Activated CD4-positive, alpha-beta memory T cell treated with anti-CD3 and anti-CD28 coated beads, Interleukin-2, amount 10 ng/mL, durations not matched to agents 7 days and 5 days (primary cell): ENCODE measurements around the gene MMP15. TPM values are rescaled to one million over a fixed set of nuclear protein-coding genes. Genes with fewer than 3 reads are reported as not detected.

Experiments used
- CTCF ChIA-PET: fragments of 350-600 bp; sonication (Branson Sonifier 250); formaldehyde crosslinking; loops from one replicate; lab custom pipeline; 2021; ENCODE audit warnings: antibody characterized with exemption, inconsistent platforms; lab: Charles Lee
- POLR2A ChIA-PET: fragments of 350-600 bp; sonication (Branson Sonifier 250); formaldehyde crosslinking; loops from one replicate; lab custom pipeline; 2021; ENCODE audit warnings: antibody characterized with exemption; lab: Charles Lee
- DNase-seq: peaks from one replicate; pipeline ENCODE4 v3.0.0-alpha.2; 2020
- H3K27ac Mint-ChIP-seq: one replicate; pipeline ENCODE4 v1.8.0; 2021; ENCODE audit warnings: mild to moderate bottlenecking, mixed read lengths
- H3K27me3 Mint-ChIP-seq: one replicate; pipeline ENCODE4 v1.8.0; 2021; ENCODE audit warnings: mixed read lengths
- H3K36me3 Mint-ChIP-seq: one replicate; pipeline ENCODE4 v1.8.0; 2021; ENCODE audit warnings: low read depth, mixed read lengths
- H3K4me1 Mint-ChIP-seq: one replicate; pipeline ENCODE4 v1.8.0; 2021; ENCODE audit warnings: mixed read lengths
- H3K4me3 Mint-ChIP-seq: one replicate; pipeline ENCODE4 v1.8.0; 2021; ENCODE audit warnings: mild to moderate bottlenecking, mixed read lengths
- H3K9me3 Mint-ChIP-seq: one replicate; pipeline ENCODE4 v1.8.0; 2021; ENCODE audit warnings: mixed read lengths
- total RNA-seq, 2 experiments: library from RNA; stranded (reverse); gene quantifications; one replicate each; pipeline ENCODE4 v1.2.3, GENCODE V29; 2021

Gene MMP15
- total RNA-seq, 2 experiments from 2014 or later, result 0.68 to 1.1 TPM

DNA sequence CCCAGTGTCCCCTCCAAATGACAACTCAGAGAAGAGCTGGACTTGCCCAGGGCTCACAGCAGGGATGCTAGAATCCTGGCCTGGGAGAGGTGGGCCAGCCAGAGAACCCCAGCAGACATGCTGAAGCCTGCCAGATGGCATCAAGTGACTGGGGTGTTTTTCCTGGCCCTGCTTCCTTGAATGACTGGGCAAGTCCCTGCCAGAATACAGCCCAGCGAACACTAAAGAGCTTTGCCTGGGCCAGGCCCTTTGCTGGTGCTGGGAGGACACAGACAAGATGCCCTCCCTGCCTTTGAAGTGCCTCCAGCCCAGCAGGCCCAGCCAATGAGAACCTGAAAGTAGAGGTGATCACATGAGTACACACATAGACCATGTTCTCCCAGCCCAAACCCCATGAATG, 36.6 kb upstream of the MMP15 start:
- DNase-seq, result no peak
- peaks cover 6% of the 10 kb centered on the region for H3K27me3 Mint-ChIP-seq
- ChIA-PET POLR2A (interaction anchor here (1.6 to 1.7 kb wide), 2 partner anchors 9 to 11 kb away, joined by 7 to 10 read pairs; partner anchors contain the start of gene ZNF319), CTCF (interaction anchor here (0.7 kb wide), 2 partner anchors 9 to 279 kb away, joined by 3 read pairs; no protein-coding TSS in a partner anchor)
- H3K36me3 Mint-ChIP-seq, result no peaks in the 10 kb centered on the region
- peaks cover 16% of the 10 kb centered on the region for H3K4me1 Mint-ChIP-seq
- H3K27ac Mint-ChIP-seq, result no peak overlapping the region
- no peaks in the 10 kb centered on the region for H3K9me3 Mint-ChIP-seq
- no peak overlapping the region for H3K4me3 Mint-ChIP-seq

DNA sequence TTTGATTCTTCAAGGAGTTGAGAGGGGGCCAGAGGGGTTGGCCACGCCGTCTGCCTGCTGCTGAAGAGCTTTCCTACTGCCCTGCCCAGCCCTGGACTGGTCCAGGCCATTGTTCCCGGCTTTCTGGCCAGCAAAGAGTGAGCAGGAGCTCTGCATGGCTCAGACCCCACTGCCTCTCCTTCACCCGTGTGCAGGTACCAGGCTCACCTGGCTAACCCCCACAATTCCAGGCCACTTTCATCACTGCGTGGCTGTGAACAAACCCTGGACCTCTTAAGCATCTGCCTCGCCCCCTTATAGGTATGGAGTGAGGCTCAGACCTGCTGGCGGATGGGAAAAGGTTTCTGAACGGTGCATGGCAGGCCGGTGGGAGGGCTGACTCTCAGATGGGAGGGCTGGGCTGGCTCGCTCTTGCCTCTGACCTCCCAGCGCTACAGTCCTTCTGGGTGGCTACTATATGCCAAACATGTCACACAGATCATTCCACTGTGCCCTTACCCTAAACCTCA, 33.9 kb upstream of the MMP15 start:
- Mint-ChIP-seq H3K4me1 (peaks cover 22% of the 10 kb centered on the region), H3K27me3 (no peaks in the 10 kb centered on the region), H3K9me3 (no peaks in the 10 kb centered on the region), H3K4me3 (no peak overlapping the region), H3K36me3 (peaks cover 20% of the 10 kb centered on the region), H3K27ac (no peak overlapping the region)
- ChIA-PET CTCF (no interaction called here), POLR2A (no interaction called here)
- no peak for DNase-seq

DNA sequence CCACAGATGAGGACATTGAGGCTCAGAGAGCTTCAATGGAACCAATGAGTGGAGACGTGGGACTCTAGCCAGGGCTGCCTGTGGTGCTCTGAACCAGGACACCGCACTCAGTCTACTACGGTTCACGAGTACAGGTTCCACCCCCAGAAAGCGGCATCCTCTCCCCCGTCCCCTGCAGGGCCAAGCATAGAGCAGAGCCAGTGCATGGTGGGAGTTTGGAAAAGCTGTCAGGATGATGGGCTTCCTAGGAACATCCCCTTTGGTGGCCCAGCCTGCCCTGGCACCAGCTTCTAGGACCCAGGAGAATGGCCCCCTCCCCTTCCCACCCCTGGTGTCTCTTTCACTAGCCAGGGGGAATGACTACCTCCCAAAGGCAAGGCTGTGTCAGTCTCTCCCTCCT, 33.5 kb upstream of the MMP15 start:
- H3K9me3 Mint-ChIP-seq, result no peaks in the 10 kb centered on the region
- no peak for DNase-seq
- H3K27me3 Mint-ChIP-seq, result no peaks in the 10 kb centered on the region
- H3K4me1 Mint-ChIP-seq, result peaks cover 25% of the 10 kb centered on the region
- ChIA-PET POLR2A (no interaction called here), CTCF (no interaction called here)
- peaks cover 24% of the 10 kb centered on the region for H3K36me3 Mint-ChIP-seq
- H3K27ac Mint-ChIP-seq, result no peak overlapping the region
- H3K4me3 Mint-ChIP-seq, result no peak overlapping the region

DNA sequence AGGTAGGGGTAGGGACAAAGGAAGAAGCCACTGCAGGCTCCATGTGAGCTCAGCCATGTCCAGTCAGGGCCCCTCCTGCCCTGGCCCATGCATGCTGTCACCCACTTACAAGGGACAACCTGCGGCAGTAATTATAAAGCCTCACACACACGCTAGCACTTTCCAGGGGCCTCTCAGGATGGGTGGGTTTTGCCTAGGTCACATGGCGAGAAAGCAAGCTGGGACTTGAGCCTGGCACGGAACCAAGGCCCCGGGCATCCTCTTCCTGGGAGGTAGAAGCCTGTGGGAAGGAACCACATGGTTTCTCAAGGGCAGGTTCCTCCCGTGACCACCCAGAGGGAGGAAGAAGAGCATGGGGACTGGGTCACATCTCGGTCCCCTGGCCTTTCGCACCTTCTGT, 32.1 kb upstream of the MMP15 start:
- Mint-ChIP-seq H3K4me3 (no peak overlapping the region), H3K36me3 (peaks cover 37% of the 10 kb centered on the region), H3K4me1 (peaks cover 38% of the 10 kb centered on the region), H3K27me3 (no peaks in the 10 kb centered on the region), H3K9me3 (no peaks in the 10 kb centered on the region), H3K27ac (no peak overlapping the region)
- DNase-seq, result no peak
- CTCF ChIA-PET, result interaction anchor here (0.5 kb wide), 1 partner anchor 108 kb away, joined by 4 read pairs; no protein-coding TSS in a partner anchor
- POLR2A ChIA-PET, result no interaction called here

DNA sequence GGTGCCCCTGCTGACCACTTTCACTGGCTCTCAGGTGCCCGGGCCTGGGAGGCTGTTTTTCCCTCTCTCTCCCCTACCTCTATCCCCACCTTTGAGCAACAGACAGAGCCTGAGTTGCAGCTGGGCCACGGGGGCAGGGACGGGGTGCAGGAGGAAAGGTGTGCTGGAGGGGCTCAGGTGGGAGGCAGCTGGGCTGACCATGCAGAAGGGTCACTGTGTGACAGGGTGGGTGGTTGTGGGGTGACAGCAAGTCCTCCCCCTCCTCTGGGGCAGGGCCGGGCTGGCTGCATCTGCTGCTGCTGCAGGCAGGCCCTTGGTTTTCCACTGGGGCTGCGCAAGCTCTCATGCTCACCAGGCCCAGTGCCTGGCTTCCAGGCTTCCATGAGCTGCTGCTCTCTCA, 31.7 kb upstream of the MMP15 start:
- POLR2A ChIA-PET, result no interaction called here
- no peak overlapping the region for H3K27ac Mint-ChIP-seq

DNA sequence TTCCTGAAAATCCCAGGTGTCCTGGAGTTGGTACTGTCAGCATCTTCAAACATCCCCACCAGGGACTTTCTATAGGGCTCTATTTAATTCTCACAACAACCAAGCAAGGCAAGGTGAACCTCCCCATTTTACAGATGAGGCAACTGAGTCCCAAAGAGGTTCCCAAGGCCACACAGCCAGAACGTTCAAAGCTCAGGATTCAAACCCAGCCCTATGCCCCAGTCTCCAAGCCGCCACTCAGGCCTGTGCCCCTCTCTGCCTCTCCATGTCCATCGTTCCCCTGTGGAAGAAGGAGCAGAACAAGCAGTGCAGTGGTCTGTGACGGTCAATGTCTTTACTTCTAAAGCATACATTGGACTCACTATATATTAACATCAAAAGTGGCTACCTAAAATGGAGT, 31.2 kb upstream of the MMP15 start:
- ChIA-PET CTCF (no interaction called here), POLR2A (no interaction called here)
- no peak for DNase-seq
- H3K27ac Mint-ChIP-seq, result peak overlapping the region; percentile 40
- peaks cover 47% of the 10 kb centered on the region for H3K4me1 Mint-ChIP-seq
- peaks cover 38% of the 10 kb centered on the region for H3K36me3 Mint-ChIP-seq
- no peaks in the 10 kb centered on the region for H3K9me3 Mint-ChIP-seq
- H3K4me3 Mint-ChIP-seq, result no peak overlapping the region
- no peaks in the 10 kb centered on the region for H3K27me3 Mint-ChIP-seq

More for the DNA sequence above, 31.7 kb upstream of the MMP15 start:
- H3K36me3 Mint-ChIP-seq, result peaks cover 38% of the 10 kb centered on the region
- H3K9me3 Mint-ChIP-seq, result no peaks in the 10 kb centered on the region
- H3K4me1 Mint-ChIP-seq, result peaks cover 43% of the 10 kb centered on the region
- H3K27me3 Mint-ChIP-seq, result no peaks in the 10 kb centered on the region
- DNase-seq, result no peak
- H3K4me3 Mint-ChIP-seq, result no peak overlapping the region
- CTCF ChIA-PET, result interaction anchor here (0.5 kb wide), 1 partner anchor 108 kb away, joined by 4 read pairs; no protein-coding TSS in a partner anchor

DNA sequence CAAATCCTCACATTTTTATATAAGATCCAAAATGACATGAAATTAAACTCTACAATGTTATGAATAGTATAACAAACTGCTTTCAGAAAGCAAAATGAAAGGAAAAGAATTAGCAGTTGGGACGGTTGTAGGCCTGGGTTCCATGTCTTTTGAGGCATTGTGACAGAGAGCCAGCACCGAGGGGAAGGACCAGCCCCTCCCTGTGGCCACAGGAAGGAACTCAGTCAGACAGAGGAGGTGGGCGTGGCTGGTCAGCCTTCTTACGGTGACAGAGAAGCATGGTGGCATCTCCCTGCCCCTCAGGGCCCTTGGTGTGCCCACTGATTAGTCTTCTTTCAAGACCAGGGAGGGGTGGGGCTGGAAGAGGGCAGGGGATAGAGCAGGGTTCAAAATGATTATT, 30.8 kb upstream of the MMP15 start:
- no peaks in the 10 kb centered on the region for H3K9me3 Mint-ChIP-seq
- no peak overlapping the region for H3K4me3 Mint-ChIP-seq
- H3K27ac Mint-ChIP-seq, result peak overlapping the region; percentile 40
- no peaks in the 10 kb centered on the region for H3K27me3 Mint-ChIP-seq
- ChIA-PET POLR2A (no interaction called here), CTCF (no interaction called here)
- peak; percentile 74 for DNase-seq
- peaks cover 38% of the 10 kb centered on the region for H3K36me3 Mint-ChIP-seq
- peaks cover 49% of the 10 kb centered on the region for H3K4me1 Mint-ChIP-seq

DNA sequence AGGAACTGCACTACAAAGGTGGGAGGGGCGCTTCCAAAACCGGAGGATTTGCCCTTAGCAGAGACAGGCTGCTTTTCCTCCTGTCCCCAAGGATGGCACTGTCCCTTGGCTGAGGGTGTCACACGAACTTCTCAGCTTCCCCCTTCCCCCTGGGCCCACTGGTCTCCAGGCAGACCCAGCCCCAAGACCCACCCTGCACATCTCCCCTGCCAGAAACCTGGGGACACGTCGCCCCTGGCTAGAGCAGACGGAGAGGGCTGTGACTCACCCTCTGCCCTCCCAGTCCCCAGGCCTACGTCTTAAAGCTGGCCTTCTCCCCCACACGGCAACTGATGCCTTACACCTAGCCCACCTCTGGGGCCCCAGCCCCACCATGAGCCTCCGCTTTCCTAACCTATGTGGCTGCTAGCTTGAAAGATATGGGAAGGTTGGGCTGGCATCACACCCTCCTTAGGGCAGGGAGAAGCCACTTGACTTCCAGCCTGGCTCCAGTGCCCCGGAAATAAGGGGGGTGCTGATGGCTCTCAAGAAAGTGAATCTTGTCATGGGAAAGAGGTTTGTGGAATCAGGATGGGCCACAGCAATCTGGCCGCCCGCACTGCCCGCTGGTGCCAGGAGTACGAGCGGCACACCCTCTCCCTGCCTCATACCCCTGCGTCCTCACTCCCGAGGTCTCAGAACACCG, 29.7 kb upstream of the MMP15 start:
- peaks cover 38% of the 10 kb centered on the region for H3K36me3 Mint-ChIP-seq
- ChIA-PET CTCF (interaction anchor here (0.7 kb wide), 1 partner anchor 15 kb away, joined by 3 read pairs; no protein-coding TSS in a partner anchor), POLR2A (no interaction called here)
- peak overlapping the region; percentile 14 for H3K27ac Mint-ChIP-seq
- H3K9me3 Mint-ChIP-seq, result no peaks in the 10 kb centered on the region
- no peak overlapping the region for H3K4me3 Mint-ChIP-seq
- peaks cover 49% of the 10 kb centered on the region for H3K4me1 Mint-ChIP-seq
- DNase-seq, result no peak
- H3K27me3 Mint-ChIP-seq, result no peaks in the 10 kb centered on the region

DNA sequence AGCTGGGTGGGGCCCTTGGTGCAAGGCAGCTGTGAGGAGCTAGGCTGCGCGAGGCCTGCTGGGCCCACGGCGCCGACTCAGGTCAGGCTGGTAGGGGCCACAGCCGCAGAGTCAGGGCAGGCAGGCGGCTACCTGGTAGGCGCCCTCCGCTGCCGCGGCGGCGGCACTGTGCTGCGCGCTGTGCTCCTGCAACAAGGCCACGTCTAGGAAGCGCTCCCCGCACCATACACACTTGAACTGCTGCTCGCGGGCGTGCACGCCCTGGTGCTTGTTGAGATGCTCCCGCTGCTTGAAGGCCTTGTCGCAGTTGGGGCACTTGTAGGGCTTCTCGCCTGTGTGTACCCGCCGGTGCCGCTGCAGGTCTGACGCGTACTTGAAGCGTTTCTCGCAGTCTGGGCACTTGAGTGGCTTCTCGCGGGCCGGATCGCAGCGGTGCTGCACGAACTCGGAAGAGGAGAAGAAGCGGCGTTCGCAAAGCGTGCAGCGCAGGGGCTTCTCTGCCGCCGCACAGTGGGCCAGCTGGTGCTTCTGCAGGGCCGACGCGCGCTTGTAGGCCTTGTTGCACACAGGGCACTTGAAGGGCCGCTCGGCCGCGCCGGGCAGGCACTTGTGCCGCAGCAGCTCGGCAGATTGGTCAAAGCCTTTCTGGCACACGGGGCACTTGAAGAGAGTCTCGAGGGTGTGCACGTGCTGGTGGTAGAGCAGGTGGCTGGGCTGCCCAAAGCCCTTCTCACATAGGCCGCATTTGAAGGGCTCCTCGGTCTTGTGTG, 29.0 kb upstream of the MMP15 start:
- Mint-ChIP-seq H3K9me3 (no peaks in the 10 kb centered on the region), H3K4me1 (peaks cover 51% of the 10 kb centered on the region), H3K36me3 (peaks cover 38% of the 10 kb centered on the region), H3K27ac (no peak overlapping the region), H3K4me3 (no peak overlapping the region), H3K27me3 (no peaks in the 10 kb centered on the region)
- ChIA-PET POLR2A (no interaction called here), CTCF (interaction anchor here (5.1 kb wide), 1 partner anchor 90 kb away, joined by 22 read pairs; no protein-coding TSS in a partner anchor)
- DNase-seq, result no peak

DNA sequence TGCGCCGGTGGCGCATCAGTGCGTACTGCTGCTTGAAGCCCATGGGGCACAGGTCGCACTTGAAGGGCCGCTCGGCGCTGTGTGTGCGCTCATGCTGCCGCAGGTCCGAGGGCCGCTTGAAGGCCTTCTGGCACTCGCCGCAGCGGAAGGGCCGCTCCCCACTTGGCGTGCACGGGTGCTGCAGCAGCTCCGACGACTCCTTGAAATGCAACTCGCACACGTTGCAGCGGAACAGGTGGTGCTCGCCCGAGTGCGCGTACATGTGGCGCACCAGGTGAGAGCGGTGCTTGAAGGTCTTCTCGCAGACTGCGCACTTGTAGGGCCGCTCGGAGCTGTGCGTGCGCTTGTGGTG, 28.4 kb upstream of the MMP15 start:
- peaks cover 39% of the 10 kb centered on the region for H3K36me3 Mint-ChIP-seq
- POLR2A ChIA-PET, result interaction anchor here (2.2 kb wide), 1 partner anchor 8 kb away, joined by 10 read pairs; no protein-coding TSS in a partner anchor
- no peaks in the 10 kb centered on the region for H3K27me3 Mint-ChIP-seq
- no peaks in the 10 kb centered on the region for H3K9me3 Mint-ChIP-seq
- DNase-seq, result no peak
- no peak overlapping the region for H3K4me3 Mint-ChIP-seq
- CTCF ChIA-PET, result interaction anchor here (5.1 kb wide), 1 partner anchor 91 kb away, joined by 22 read pairs; no protein-coding TSS in a partner anchor
- no peak overlapping the region for H3K27ac Mint-ChIP-seq
- peaks cover 56% of the 10 kb centered on the region for H3K4me1 Mint-ChIP-seq

DNA sequence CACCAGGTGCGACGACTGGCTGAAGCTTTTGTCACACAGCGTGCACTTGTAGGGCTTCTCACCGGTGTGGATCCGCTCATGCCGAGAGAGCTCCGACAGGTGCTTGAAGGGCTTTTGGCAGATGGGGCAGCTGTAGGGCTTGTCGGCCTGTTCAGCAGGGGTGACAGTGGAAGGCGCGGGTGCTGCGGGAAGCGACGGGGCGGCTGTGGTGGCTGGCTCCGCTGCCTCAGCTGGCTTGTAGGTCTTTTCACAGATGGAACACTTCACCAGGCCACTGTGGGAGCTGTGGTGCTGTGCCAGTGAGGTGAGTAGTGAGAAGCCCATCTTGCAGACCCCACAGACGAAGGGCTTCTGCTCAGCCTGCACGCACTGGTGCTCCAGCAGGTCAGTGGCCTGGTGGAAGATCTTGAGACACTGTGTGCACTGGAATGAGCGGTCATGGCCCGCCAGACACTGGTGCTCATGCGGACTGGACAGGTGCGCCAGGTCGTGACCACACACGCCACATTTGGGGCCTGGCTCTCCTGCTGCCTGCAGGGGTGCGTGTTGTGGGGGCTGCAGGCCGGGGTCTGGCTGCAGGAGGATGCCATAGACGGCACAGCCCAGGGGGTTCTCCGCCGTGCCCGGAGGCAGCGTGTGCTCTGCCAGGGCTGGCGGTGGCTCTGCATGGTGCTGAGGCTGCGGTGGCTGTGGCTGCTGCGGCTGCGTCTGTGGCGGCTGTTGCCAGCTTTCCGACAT, 27.9 kb upstream of the MMP15 start:
- H3K9me3 Mint-ChIP-seq, result no peaks in the 10 kb centered on the region
- POLR2A ChIA-PET, result interaction anchor here (0.6 to 2.9 kb wide), 8 partner anchors 8 to 404 kb away, joined by 3 to 15 read pairs (median 5); partner anchors contain the start of gene KATNB1
- H3K27me3 Mint-ChIP-seq, result no peaks in the 10 kb centered on the region
- no peak for DNase-seq
- CTCF ChIA-PET, result interaction anchor here (0.6 to 8.0 kb wide), 9 partner anchors 8 to 420 kb away, joined by 3 to 46 read pairs (median 6); partner anchors contain the start of gene KATNB1
- peaks cover 62% of the 10 kb centered on the region for H3K4me1 Mint-ChIP-seq
- H3K4me3 Mint-ChIP-seq, result peak overlapping the region; percentile 74
- peaks cover 44% of the 10 kb centered on the region for H3K36me3 Mint-ChIP-seq
- peak overlapping the region; percentile 87 for H3K27ac Mint-ChIP-seq

DNA sequence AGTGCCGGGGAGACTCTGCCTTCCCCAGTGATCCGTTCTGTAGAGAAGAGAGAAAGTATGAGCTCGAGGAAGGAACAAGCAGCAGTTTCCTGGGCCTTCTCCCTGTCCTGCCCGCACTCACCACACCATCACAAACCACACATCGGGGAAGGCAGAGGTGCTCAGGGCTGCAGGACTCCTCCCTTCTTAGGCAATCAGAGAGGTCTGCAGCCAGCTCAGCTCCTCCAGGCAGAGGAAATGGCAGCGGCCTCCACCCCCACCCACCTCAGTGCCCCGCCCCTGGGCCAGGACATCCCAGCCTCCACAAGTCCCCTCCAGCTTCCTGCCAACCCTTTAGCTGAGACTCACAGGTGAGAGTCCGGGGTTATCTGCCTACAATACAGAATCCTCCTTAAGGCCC, 27.1 kb upstream of the MMP15 start:
- CTCF ChIA-PET, result interaction anchor here (0.6 to 8.0 kb wide), 10 partner anchors 9 to 421 kb away, joined by 3 to 46 read pairs (median 6); partner anchors contain the start of genes CFAP20 and KATNB1
- DNase-seq, result peak; percentile 90
- H3K9me3 Mint-ChIP-seq, result no peaks in the 10 kb centered on the region
- POLR2A ChIA-PET, result interaction anchor here (0.6 to 2.9 kb wide), 15 partner anchors 9 to 1065 kb away, joined by 3 to 15 read pairs (median 4); partner anchors contain the start of genes CFAP20, CIAPIN1, COQ9 and KATNB1
- H3K4me1 Mint-ChIP-seq, result peaks cover 66% of the 10 kb centered on the region
- H3K27me3 Mint-ChIP-seq, result no peaks in the 10 kb centered on the region
- peaks cover 50% of the 10 kb centered on the region for H3K36me3 Mint-ChIP-seq
- H3K4me3 Mint-ChIP-seq, result peak overlapping the region; percentile 74
- H3K27ac Mint-ChIP-seq, result peak overlapping the region; percentile 87
